ENCODE results near the gene SLC35F3. TPM values are rescaled to one million over a fixed set of nuclear protein-coding genes. Genes with fewer than 3 reads are reported as not detected.
A peak's percentile ranks its signal among the peaks of the same experiment; 100 is the strongest.

SLC35F3 gene
- total RNA-seq, 1 donor from 2014 or later: not detected

- Histone ChIP-seq H3K4me1 (no peaks in the 10 kb centered on the region), H3K9me3 (replicated peaks) (no peaks in the 10 kb centered on the region), H3K4me3 (no peak overlapping the region), H3K27me3 (ENCODE audit: low read depth) (peaks cover 15% of the 10 kb centered on the region), H3K36me3 (no peaks in the 10 kb centered on the region), H3K27ac (replicated peaks) (no peak overlapping the region)
- TF ChIP-seq, protein P1, sequence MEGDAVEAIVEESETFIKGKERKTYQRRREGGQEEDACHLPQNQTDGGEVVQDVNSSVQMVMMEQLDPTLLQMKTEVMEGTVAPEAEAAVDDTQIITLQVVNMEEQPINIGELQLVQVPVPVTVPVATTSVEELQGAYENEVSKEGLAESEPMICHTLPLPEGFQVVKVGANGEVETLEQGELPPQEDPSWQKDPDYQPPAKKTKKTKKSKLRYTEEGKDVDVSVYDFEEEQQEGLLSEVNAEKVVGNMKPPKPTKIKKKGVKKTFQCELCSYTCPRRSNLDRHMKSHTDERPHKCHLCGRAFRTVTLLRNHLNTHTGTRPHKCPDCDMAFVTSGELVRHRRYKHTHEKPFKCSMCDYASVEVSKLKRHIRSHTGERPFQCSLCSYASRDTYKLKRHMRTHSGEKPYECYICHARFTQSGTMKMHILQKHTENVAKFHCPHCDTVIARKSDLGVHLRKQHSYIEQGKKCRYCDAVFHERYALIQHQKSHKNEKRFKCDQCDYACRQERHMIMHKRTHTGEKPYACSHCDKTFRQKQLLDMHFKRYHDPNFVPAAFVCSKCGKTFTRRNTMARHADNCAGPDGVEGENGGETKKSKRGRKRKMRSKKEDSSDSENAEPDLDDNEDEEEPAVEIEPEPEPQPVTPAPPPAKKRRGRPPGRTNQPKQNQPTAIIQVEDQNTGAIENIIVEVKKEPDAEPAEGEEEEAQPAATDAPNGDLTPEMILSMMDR (IDR thresholded peaks at IDR 0.05; ENCODE audit: borderline replicate concordance): peak; percentile 80
- DNase-seq: no peak
- intact Hi-C loops (cut with micrococcal nuclease): loop anchor here (10.0 kb wide), 1 partner anchor 150 kb away; no protein-coding TSS in a partner anchor
Measured at GRCh38 chr1:234154320-234155251, 250.1 kb downstream of the SLC35F3 start.

GRCh38 chr1:234162661-234163060, 258.2 kb downstream of the SLC35F3 start:
- DNase-seq: no peak
- Histone ChIP-seq H3K4me1 (peaks cover 6% of the 10 kb centered on the region), H3K27me3 (ENCODE audit: low read depth) (peaks cover 43% of the 10 kb centered on the region)

GRCh38 chr1:234163267-234163919, 258.9 kb downstream of the SLC35F3 start:
- Histone ChIP-seq H3K9me3 (replicated peaks) (no peaks in the 10 kb centered on the region), H3K4me1 (peaks cover 6% of the 10 kb centered on the region), H3K4me3 (no peak overlapping the region), H3K27ac (replicated peaks) (no peak overlapping the region), H3K27me3 (ENCODE audit: low read depth) (peaks cover 44% of the 10 kb centered on the region), H3K36me3 (no peaks in the 10 kb centered on the region)
- TF ChIP-seq, protein P1 (IDR thresholded peaks at IDR 0.05; ENCODE audit: borderline replicate concordance): no peak
- no peak for DNase-seq
- intact Hi-C loops (cut with micrococcal nuclease): no loop called here

More at GRCh38 chr1:234162661-234163060, 258.2 kb downstream of the SLC35F3 start:
- Histone ChIP-seq H3K9me3 (replicated peaks) (no peaks in the 10 kb centered on the region), H3K27ac (replicated peaks) (no peak overlapping the region), H3K4me3 (no peak overlapping the region), H3K36me3 (no peaks in the 10 kb centered on the region)
- intact Hi-C loops (cut with micrococcal nuclease): no loop called here
- TF ChIP-seq, protein P1 (IDR thresholded peaks at IDR 0.05; ENCODE audit: borderline replicate concordance): no peak

DNA sequence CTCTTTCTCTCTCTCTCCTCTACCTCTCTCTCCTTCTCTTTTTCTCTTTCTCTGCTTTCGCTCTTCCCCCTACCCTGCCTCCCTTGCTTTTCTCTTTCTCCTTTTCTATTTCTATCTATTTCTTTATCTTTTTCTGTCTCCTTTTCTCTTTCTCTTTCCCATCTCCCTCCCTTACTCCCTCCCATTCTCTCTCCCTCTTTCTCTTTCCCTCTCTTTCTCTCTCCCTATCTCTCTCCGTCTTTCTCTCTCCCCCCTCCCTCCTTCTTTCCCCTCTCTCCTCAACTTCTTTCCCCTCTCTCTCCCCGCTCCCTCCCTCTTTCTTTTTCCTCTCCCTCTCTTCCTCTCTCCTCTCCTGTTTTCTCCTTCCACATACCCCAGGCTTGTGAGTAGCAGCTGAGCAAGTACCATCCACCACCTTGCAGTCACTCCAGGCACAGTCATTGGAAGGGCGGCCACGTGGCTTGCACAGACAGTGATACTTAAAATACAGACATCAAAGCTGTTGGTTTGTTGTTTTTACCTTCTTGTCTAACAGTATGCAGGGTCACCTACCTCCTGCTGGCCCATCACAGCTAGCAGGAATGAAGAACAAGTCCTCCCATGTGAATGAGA, 259.7 kb downstream of the SLC35F3 start:
- H3K27ac ChIP-seq (replicated peaks): no peak overlapping the region
- H3K9me3 ChIP-seq (replicated peaks): no peaks in the 10 kb centered on the region
- no peak for DNase-seq
- TF ChIP-seq, protein P1 (IDR thresholded peaks at IDR 0.05; ENCODE audit: borderline replicate concordance): no peak
- peaks cover 48% of the 10 kb centered on the region for H3K27me3 ChIP-seq (ENCODE audit: low read depth)
- intact Hi-C loops (cut with micrococcal nuclease): no loop called here
- H3K4me3 ChIP-seq: no peak overlapping the region
- peaks cover 6% of the 10 kb centered on the region for H3K4me1 ChIP-seq
- H3K36me3 ChIP-seq: no peaks in the 10 kb centered on the region

- TF ChIP-seq, protein P1 (IDR thresholded peaks at IDR 0.05; ENCODE audit: borderline replicate concordance): no peak
- no peak for DNase-seq
- intact Hi-C loops (cut with micrococcal nuclease): no loop called here
- Histone ChIP-seq H3K9me3 (replicated peaks) (no peaks in the 10 kb centered on the region), H3K27ac (replicated peaks) (no peak overlapping the region), H3K4me1 (peaks cover 6% of the 10 kb centered on the region), H3K36me3 (no peaks in the 10 kb centered on the region), H3K27me3 (ENCODE audit: low read depth) (peaks cover 55% of the 10 kb centered on the region), H3K4me3 (no peak overlapping the region)
Measured at GRCh38 chr1:234168061-234168724, 263.7 kb downstream of the SLC35F3 start.
